ENCODE measurements around the gene DCC.

Gene DCC

GRCh38 chr18:52427521-52428175 lies 87.7 kb downstream of the DCC start:
- DNase-seq (ENCODE audit: low read depth) = no peak
- no peak overlapping the region for H3K4me3 ChIP-seq (ENCODE audit: low read depth, low read length)
- TF ChIP-seq CTCF (IDR thresholded peaks at IDR 0.05; ENCODE audit: insufficient read depth, low read depth, low read length, missing control alignments) = no peak

- TF ChIP-seq CTCF (IDR thresholded peaks at IDR 0.05; ENCODE audit: insufficient read depth, low read depth, low read length, missing control alignments) = no peak
- H3K4me3 ChIP-seq (ENCODE audit: low read depth, low read length) = no peak overlapping the region
- DNase-seq (ENCODE audit: low read depth) = no peak
Measured at GRCh38 chr18:52431683-52432082, 91.7 kb downstream of the DCC start.

GRCh38 chr18:52433797-52434196 lies 93.8 kb downstream of the DCC start:
- no peak for DNase-seq (ENCODE audit: low read depth)
- no peak for TF ChIP-seq CTCF (IDR thresholded peaks at IDR 0.05; ENCODE audit: insufficient read depth, low read depth, low read length, missing control alignments)
- no peak overlapping the region for H3K4me3 ChIP-seq (ENCODE audit: low read depth, low read length)

GRCh38 chr18:52435301-52435700 lies 95.3 kb downstream of the DCC start:
- no peak overlapping the region for H3K4me3 ChIP-seq (ENCODE audit: low read depth, low read length)
- no peak for DNase-seq (ENCODE audit: low read depth)
- no peak for TF ChIP-seq CTCF (IDR thresholded peaks at IDR 0.05; ENCODE audit: insufficient read depth, low read depth, low read length, missing control alignments)

- no peak overlapping the region for H3K4me3 ChIP-seq (ENCODE audit: low read depth, low read length)
- DNase-seq (ENCODE audit: low read depth) = no peak
- no peak for TF ChIP-seq CTCF (IDR thresholded peaks at IDR 0.05; ENCODE audit: insufficient read depth, low read depth, low read length, missing control alignments)
Measured at GRCh38 chr18:52437161-52437560, 97.2 kb downstream of the DCC start.

GRCh38 chr18:52439457-52439856 lies 99.5 kb downstream of the DCC start:
- H3K4me3 ChIP-seq (ENCODE audit: low read depth, low read length) = no peak overlapping the region
- no peak for TF ChIP-seq CTCF (IDR thresholded peaks at IDR 0.05; ENCODE audit: insufficient read depth, low read depth, low read length, missing control alignments)
- DNase-seq (ENCODE audit: low read depth) = no peak

- H3K4me3 ChIP-seq (ENCODE audit: low read depth, low read length) = no peak overlapping the region
- no peak for TF ChIP-seq CTCF (IDR thresholded peaks at IDR 0.05; ENCODE audit: insufficient read depth, low read depth, low read length, missing control alignments)
- DNase-seq (ENCODE audit: low read depth) = no peak
Measured at GRCh38 chr18:52441794-52442193, 101.8 kb downstream of the DCC start.

Measured in GM12865 (cell line).